ENCODE data around the gene GRB2.

DNA sequence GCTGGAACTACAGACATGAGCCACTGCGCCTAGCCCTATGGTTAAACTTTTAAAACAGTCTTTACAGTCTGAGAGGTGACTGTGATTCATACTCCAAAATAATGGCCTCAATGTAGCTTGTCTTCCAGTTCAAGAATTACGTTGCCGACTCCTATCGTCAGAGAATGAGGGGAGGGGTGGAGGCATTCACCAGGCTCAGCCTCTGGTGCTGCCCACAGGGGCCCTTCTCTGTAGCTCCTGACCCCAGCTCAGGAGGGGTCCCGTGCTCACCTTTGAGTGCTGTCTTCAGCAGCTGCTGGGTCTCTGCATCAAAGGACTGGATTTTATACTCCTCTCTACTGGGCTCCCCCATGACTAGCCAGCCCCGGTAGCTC lies 135.6 kb downstream of the GRB2 start:
- TF ChIP-seq CTCF (conservative IDR thresholded peaks at IDR 0.05; ENCODE audit: low read depth in 2 of 2) = no peak
- no peak for TF ChIP-seq POLR2AphosphoS5 (IDR thresholded peaks at IDR 0.05; ENCODE audit: low read depth)
- no peak for TF ChIP-seq JUNB (IDR thresholded peaks at IDR 0.05; ENCODE audit: unreplicated experiment)
- TF ChIP-seq EZH2 (IDR thresholded peaks at IDR 0.05; ENCODE audit: low read depth, unreplicated experiment) = no peak

Data from GM23338 (cell line).